ENCODE data around the gene ILDR1. TPM values are rescaled to one million over a fixed set of nuclear protein-coding genes. Genes with fewer than 3 reads are reported as not detected.
A peak's percentile ranks its signal among the peaks of the same experiment; 100 is the strongest.

The ILDR1 gene
- polyA plus RNA-seq, 1 donor, result 3.2 TPM

DNA sequence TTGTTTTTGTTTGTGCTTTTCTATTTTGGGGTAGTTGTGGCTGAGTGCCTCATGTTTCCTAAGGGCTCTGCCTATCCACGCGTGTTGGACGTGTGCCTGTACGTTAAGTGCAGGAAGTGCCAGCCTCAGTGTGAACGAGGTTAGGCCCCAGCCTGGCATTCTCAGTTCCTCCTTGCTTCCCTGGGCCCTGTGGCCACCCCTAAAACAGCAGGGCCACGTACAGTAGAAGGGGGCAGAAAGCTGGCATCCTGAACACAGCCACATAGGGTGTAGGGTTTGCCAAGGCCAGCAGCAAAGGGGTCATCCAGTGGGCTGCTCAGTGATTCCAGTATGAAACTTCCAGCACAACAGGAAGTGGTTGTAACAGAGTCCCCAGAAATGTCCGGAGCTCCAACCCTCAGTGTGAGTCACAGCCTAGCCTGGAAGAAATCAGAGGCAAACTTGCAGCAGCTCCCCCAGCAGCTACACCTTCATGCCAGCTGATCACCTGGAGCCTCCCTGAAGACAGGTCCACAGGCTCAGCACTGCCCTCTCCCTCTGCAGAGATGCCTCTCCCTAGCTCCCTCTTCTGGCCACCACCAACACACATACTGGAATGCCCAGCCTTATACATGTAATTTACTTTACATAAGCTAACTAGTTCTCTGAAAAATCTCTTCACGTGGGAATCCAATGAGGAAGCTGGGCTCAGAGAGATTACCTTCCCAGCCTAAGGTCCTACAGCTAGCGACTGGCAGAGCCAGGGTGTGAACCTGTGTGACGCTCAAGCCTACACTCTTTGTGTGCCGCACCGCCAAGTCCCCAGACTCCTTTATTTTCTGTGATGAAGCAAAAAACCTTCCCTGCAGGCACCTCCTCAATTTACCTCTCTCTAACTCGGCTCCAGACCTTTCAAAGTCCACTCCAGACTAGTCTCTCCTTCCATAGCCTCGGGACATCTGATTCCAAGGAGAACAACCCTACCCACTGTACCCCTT lies 26.6 kb downstream of the ILDR1 start:
- H3K4me1 ChIP-seq (ENCODE audit: control insufficient read depth, insufficient read depth, low read length), result peaks cover 8% of the 10 kb centered on the region
- WGBS (ENCODE audit: insufficient coverage, low lambda C conversion rate), result 67% methylated on average over 2 of the region's 14 CpGs
- no peak overlapping the region for H3K4me3 ChIP-seq (ENCODE audit: low read length)
- peaks cover 9% of the 10 kb centered on the region for H3K36me3 ChIP-seq (ENCODE audit: control insufficient read depth, insufficient read depth, low read length)
- DNase-seq, result peak; percentile 64 to 65
- no peak overlapping the region for H3K27ac ChIP-seq (ENCODE audit: low read length)
- no peaks in the 10 kb centered on the region for H3K27me3 ChIP-seq (ENCODE audit: control insufficient read depth, insufficient read depth, low read length)
- peaks cover 2% of the 10 kb centered on the region for H3K9me3 ChIP-seq (ENCODE audit: control insufficient read depth, low read depth, low read length)

- H3K36me3 ChIP-seq (ENCODE audit: control insufficient read depth, insufficient read depth, low read length), result peaks cover 9% of the 10 kb centered on the region
- no peak overlapping the region for H3K27ac ChIP-seq (ENCODE audit: low read length)
- H3K4me3 ChIP-seq (ENCODE audit: low read length), result no peak overlapping the region
- H3K4me1 ChIP-seq (ENCODE audit: control insufficient read depth, insufficient read depth, low read length), result peaks cover 8% of the 10 kb centered on the region
- H3K27me3 ChIP-seq (ENCODE audit: control insufficient read depth, insufficient read depth, low read length), result no peaks in the 10 kb centered on the region
- H3K9me3 ChIP-seq (ENCODE audit: control insufficient read depth, low read depth, low read length), result peaks cover 2% of the 10 kb centered on the region
- WGBS (ENCODE audit: insufficient coverage, low lambda C conversion rate), result 100% methylated on average over 1 of the region's 3 CpGs
- DNase-seq, result no peak
Measured at GRCh38 chr3:121994551-121994950, 27.5 kb downstream of the ILDR1 start.

DNA sequence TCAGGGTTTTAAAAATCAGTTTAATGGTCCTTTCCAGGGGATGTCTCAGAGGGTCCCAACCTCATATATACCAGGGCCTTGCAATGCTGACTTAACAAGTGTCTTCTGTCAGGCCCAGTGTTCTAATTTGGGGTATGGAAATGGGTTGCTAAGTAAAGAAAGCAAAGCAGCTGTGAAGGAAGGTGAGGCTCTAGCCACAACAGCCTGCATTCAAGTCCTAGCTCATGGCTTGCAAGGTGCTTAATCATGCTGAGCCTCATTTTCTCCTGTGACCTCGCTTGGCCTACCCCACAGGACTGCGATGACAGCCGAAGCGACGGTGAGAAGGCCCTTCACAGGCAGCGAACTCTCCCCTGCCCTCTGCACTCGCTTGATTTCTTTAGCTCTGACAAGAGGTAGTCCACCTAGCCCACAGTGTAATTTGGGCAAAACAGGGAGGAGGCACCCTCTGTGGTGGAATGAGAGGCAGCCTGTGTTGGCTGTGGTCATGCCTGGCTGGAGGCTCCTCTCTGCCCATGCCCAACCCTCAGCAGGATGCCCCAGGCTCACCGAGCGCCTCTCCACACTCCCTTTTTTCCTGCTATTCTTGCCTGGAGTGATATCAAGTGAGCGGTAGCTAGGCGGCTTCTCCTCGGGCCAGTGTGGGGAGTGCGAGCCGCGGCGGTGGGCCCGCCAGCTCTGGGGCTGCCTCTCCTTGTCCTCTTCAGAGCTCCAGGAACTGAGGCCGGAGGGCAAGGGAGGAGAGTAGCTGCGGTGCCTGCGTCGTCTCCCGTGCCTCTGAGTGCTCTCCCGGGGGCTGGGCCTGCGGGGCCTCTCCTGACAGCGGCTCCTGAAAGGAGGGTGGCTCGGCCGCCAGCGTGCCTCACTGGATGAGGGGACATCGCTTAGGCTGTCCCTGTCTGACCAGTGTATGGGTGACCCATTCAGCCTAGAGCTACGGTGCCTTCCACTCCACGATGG lies 29.2 kb downstream of the ILDR1 start:
- peaks cover 2% of the 10 kb centered on the region for H3K9me3 ChIP-seq (ENCODE audit: control insufficient read depth, low read depth, low read length)
- peaks cover 9% of the 10 kb centered on the region for H3K36me3 ChIP-seq (ENCODE audit: control insufficient read depth, insufficient read depth, low read length)
- no peak for DNase-seq
- no peaks in the 10 kb centered on the region for H3K4me1 ChIP-seq (ENCODE audit: control insufficient read depth, insufficient read depth, low read length)
- H3K27me3 ChIP-seq (ENCODE audit: control insufficient read depth, insufficient read depth, low read length), result no peaks in the 10 kb centered on the region
- H3K4me3 ChIP-seq (ENCODE audit: low read length), result no peak overlapping the region
- WGBS (ENCODE audit: insufficient coverage, low lambda C conversion rate), result no CpG with 5 or more reads among the region's 31 CpGs
- H3K27ac ChIP-seq (ENCODE audit: low read length), result no peak overlapping the region

DNA sequence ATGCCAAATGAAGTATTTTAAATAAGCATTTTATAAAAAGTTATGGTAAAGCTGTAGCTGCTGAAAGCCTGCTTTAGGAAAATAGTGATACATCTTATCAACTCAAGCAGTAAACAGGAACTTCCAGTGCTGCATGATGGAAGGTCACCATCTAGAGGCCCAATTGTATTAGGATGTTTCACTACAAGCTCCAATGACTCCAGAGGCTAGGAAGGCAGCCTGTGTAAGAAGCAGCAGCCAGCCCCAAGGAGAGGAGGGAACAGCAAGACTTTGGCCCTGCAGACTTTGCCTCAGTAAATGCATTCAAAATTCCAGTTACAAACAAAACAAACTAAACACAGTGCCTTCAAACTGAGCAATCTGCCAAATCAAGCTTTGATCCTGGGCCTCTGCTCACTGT lies 32.1 kb downstream of the ILDR1 start:
- DNase-seq, result peak in 1 of 2 donors; percentile 39
- Histone ChIP-seq H3K27me3 (ENCODE audit: control insufficient read depth, insufficient read depth, low read length) (no peaks in the 10 kb centered on the region), H3K4me3 (ENCODE audit: low read length) (no peak overlapping the region), H3K4me1 (ENCODE audit: control insufficient read depth, insufficient read depth, low read length) (no peaks in the 10 kb centered on the region), H3K27ac (ENCODE audit: low read length) (no peak overlapping the region), H3K36me3 (ENCODE audit: control insufficient read depth, insufficient read depth, low read length) (peaks cover 9% of the 10 kb centered on the region), H3K9me3 (ENCODE audit: control insufficient read depth, low read depth, low read length) (peaks cover 2% of the 10 kb centered on the region)

DNA sequence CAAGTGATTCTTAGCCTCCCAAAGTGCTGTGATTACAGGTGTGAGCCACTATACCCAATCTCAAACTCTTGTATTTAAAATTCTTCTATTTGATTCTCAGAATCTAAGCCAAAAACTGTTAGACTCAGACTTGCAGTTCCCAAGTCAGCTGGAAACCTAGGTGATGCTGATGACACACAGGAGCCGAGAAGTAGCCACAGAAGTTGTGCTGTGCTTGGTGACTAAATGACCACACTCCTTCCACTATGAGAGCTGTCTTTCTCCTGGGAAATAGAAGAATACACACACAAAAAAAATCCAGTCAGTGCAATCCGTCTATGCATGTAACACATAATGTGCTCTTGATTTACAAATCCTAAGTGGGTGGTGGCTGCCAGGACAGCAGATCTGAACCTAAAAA lies 33.9 kb downstream of the ILDR1 start:
- H3K36me3 ChIP-seq (ENCODE audit: control insufficient read depth, insufficient read depth, low read length), result peaks cover 5% of the 10 kb centered on the region
- no peaks in the 10 kb centered on the region for H3K4me1 ChIP-seq (ENCODE audit: control insufficient read depth, insufficient read depth, low read length)
- DNase-seq, result no peak
- WGBS (ENCODE audit: insufficient coverage, low lambda C conversion rate), result no CpG with 5 or more reads among the region's 2 CpGs
- H3K27ac ChIP-seq (ENCODE audit: low read length), result no peak overlapping the region
- H3K27me3 ChIP-seq (ENCODE audit: control insufficient read depth, insufficient read depth, low read length), result no peaks in the 10 kb centered on the region
- H3K9me3 ChIP-seq (ENCODE audit: control insufficient read depth, low read depth, low read length), result peaks cover 7% of the 10 kb centered on the region
- no peak overlapping the region for H3K4me3 ChIP-seq (ENCODE audit: low read length)

DNA sequence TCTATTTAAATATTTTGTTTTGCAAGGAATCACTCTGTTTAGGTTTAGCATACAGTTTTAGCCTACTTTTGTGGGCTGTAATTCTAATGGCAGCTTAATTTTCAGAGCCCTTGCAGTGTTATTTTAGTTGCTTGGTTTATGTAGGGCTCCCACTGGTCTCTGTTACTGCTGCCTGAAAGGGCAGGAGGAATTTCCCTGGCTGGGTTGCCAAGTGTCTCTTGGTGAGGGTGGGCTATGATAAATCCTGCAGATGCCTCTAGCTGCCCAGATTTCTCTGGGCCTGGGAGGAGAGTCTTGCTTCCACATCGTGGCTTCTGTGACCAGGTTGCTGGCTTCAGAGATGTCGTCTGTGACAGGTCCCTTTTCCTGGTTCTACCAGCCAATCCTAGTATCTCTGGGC lies 36.2 kb downstream of the ILDR1 start:
- Histone ChIP-seq H3K4me3 (ENCODE audit: low read length) (no peak overlapping the region), H3K27ac (ENCODE audit: low read length) (no peak overlapping the region), H3K27me3 (ENCODE audit: control insufficient read depth, insufficient read depth, low read length) (no peaks in the 10 kb centered on the region), H3K4me1 (ENCODE audit: control insufficient read depth, insufficient read depth, low read length) (no peaks in the 10 kb centered on the region), H3K9me3 (ENCODE audit: control insufficient read depth, low read depth, low read length) (peaks cover 8% of the 10 kb centered on the region), H3K36me3 (ENCODE audit: control insufficient read depth, insufficient read depth, low read length) (no peaks in the 10 kb centered on the region)
- WGBS (ENCODE audit: insufficient coverage, low lambda C conversion rate), result no CpG with 5 or more reads among the region's 2 CpGs
- DNase-seq, result no peak

- WGBS (ENCODE audit: insufficient coverage, low lambda C conversion rate), result no CpG with 5 or more reads among the region's 2 CpGs
- no peak overlapping the region for H3K27ac ChIP-seq (ENCODE audit: low read length)
- H3K36me3 ChIP-seq (ENCODE audit: control insufficient read depth, insufficient read depth, low read length), result no peaks in the 10 kb centered on the region
- no peak for DNase-seq
- H3K4me1 ChIP-seq (ENCODE audit: control insufficient read depth, insufficient read depth, low read length), result peaks cover 4% of the 10 kb centered on the region
- H3K27me3 ChIP-seq (ENCODE audit: control insufficient read depth, insufficient read depth, low read length), result no peaks in the 10 kb centered on the region
- no peak overlapping the region for H3K4me3 ChIP-seq (ENCODE audit: low read length)
- H3K9me3 ChIP-seq (ENCODE audit: control insufficient read depth, low read depth, low read length), result peaks cover 8% of the 10 kb centered on the region
Measured at GRCh38 chr3:121981473-121981872, 40.6 kb downstream of the ILDR1 start.

DNA sequence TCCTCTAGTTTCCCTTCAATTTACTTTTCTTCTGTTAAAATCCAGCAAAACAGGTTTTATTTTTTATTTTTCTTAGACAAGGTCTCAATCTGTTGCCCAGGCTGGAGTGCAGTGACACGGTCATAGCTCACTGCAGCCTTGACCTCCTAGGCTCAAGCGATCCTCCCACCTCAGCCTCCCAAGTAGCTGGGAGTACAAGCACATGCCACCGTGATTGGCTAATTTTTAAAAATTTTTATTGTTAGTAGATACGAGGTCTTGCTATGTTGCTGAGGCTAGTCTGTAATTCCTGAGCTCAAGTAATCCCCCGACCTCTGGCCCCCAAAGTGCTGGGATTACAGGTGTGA lies 41.6 kb downstream of the ILDR1 start:
- Histone ChIP-seq H3K27me3 (ENCODE audit: control insufficient read depth, insufficient read depth, low read length) (no peaks in the 10 kb centered on the region), H3K9me3 (ENCODE audit: control insufficient read depth, low read depth, low read length) (peaks cover 8% of the 10 kb centered on the region), H3K27ac (ENCODE audit: low read length) (peak overlapping the region; percentile 56), H3K4me3 (ENCODE audit: low read length) (no peak overlapping the region), H3K4me1 (ENCODE audit: control insufficient read depth, insufficient read depth, low read length) (peaks cover 4% of the 10 kb centered on the region), H3K36me3 (ENCODE audit: control insufficient read depth, insufficient read depth, low read length) (no peaks in the 10 kb centered on the region)
- no CpG with 5 or more reads among the region's 5 CpGs for WGBS (ENCODE audit: insufficient coverage, low lambda C conversion rate)
- DNase-seq, result no peak

DNA sequence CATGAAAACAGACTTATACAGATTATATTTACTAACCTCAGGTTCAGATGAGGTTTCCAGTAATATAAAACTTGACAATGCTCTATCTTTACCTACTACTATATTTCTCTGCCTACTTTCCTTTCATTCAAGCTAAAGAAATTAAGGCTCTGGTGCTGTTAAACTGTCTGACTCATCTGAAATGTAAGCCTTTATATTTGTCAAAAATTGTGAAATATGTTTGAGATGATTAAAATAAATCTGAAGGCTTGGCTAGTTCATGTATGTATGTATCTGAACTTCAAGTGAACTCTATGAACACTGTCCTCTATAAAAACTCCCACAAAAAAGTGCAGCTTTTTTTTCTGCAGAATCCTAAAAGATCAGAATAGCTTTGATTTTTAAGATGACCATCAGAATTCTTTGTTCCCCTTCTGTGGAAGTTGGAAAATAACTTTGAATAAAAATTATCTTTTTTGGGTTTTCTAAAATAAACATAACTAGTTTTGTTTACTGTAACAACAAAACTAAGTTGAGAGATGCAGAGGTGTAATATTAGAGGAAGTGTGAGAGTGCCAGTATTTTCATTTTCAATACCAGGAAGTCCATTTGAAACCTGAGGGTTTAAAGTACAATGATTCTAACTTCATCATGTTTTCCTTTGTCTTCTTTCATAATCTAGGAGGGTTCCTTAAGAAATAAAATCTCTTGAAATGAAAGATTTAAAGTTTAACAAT lies 42.2 kb downstream of the ILDR1 start:
- no peak overlapping the region for H3K4me3 ChIP-seq (ENCODE audit: low read length)
- H3K27ac ChIP-seq (ENCODE audit: low read length), result peak overlapping the region; percentile 56
- H3K27me3 ChIP-seq (ENCODE audit: control insufficient read depth, insufficient read depth, low read length), result no peaks in the 10 kb centered on the region
- peak in 1 of 2 donors; percentile 45 for DNase-seq
- peaks cover 8% of the 10 kb centered on the region for H3K9me3 ChIP-seq (ENCODE audit: control insufficient read depth, low read depth, low read length)
- H3K4me1 ChIP-seq (ENCODE audit: control insufficient read depth, insufficient read depth, low read length), result peaks cover 4% of the 10 kb centered on the region
- no peaks in the 10 kb centered on the region for H3K36me3 ChIP-seq (ENCODE audit: control insufficient read depth, insufficient read depth, low read length)

- no CpG with 5 or more reads among the region's 2 CpGs for WGBS (ENCODE audit: insufficient coverage, low lambda C conversion rate)
- DNase-seq, result no peak
- peaks cover 8% of the 10 kb centered on the region for H3K9me3 ChIP-seq (ENCODE audit: control insufficient read depth, low read depth, low read length)
- H3K27me3 ChIP-seq (ENCODE audit: control insufficient read depth, insufficient read depth, low read length), result no peaks in the 10 kb centered on the region
- H3K36me3 ChIP-seq (ENCODE audit: control insufficient read depth, insufficient read depth, low read length), result no peaks in the 10 kb centered on the region
- peaks cover 4% of the 10 kb centered on the region for H3K4me1 ChIP-seq (ENCODE audit: control insufficient read depth, insufficient read depth, low read length)
- no peak overlapping the region for H3K27ac ChIP-seq (ENCODE audit: low read length)
- H3K4me3 ChIP-seq (ENCODE audit: low read length), result no peak overlapping the region
Measured at GRCh38 chr3:121979246-121979645, 42.8 kb downstream of the ILDR1 start.

All from large intestine (tissue), 3 donors.